Activated naive CD8-positive, alpha-beta T cell treated with anti-CD3 and anti-CD28 coated beads, Interleukin-2, amount 10 ng/mL, durations not matched to agents 7 days and 5 days (primary cell): ENCODE measurements around the gene RHOV. TPM values are rescaled to one million over a fixed set of nuclear protein-coding genes. Genes with fewer than 3 reads are reported as not detected.

Experiments used
- ATAC-seq: fragments of 150-1000 bp; cut with Tn5 transposase; one replicate; pipeline ENCODE4 v1.10.0; 2021; ENCODE audit warnings: low read depth, moderate library complexity
- POLR2A ChIA-PET: fragments of 350-600 bp; sonication (Branson Sonifier 250); formaldehyde crosslinking; loops from one replicate; lab custom pipeline; 2021; ENCODE audit warnings: antibody characterized with exemption; lab: Charles Lee
- DNase-seq: peaks from one replicate; pipeline ENCODE4 v3.0.0; 2021
- H3K27ac Mint-ChIP-seq: one replicate; pipeline ENCODE4 v1.8.0; 2022; ENCODE audit warnings: mild to moderate bottlenecking, mixed read lengths
- H3K27me3 Mint-ChIP-seq: one replicate; pipeline ENCODE4 v1.8.0; 2022; ENCODE audit warnings: mild to moderate bottlenecking, moderate library complexity, mixed read lengths
- H3K36me3 Mint-ChIP-seq: one replicate; pipeline ENCODE4 v1.8.0; 2021; ENCODE audit warnings: mild to moderate bottlenecking, mixed read lengths
- H3K4me1 Mint-ChIP-seq: one replicate; pipeline ENCODE4 v1.8.0; 2021; ENCODE audit warnings: mixed read lengths
- H3K4me3 Mint-ChIP-seq: one replicate; pipeline ENCODE4 v1.8.0; 2022; ENCODE audit warnings: mild to moderate bottlenecking, moderate library complexity, mixed read lengths
- H3K9me3 Mint-ChIP-seq: one replicate; pipeline ENCODE4 v1.8.0; 2021; ENCODE audit warnings: mixed read lengths
- total RNA-seq, 2 experiments: library from RNA; stranded (reverse); gene quantifications; one replicate each; pipeline ENCODE4 v1.2.3, GENCODE V29; 2021

RHOV gene
- total RNA-seq, 2 experiments from 2014 or later: not detected

GRCh38 chr15:40823572-40824343 lies 50.3 kb downstream of the RHOV start:
- no peak for ATAC-seq
- Mint-ChIP-seq H3K9me3 (no peaks in the 10 kb centered on the region), H3K4me1 (peaks cover 2% of the 10 kb centered on the region), H3K36me3 (no peaks in the 10 kb centered on the region), H3K27ac (no peak overlapping the region), H3K27me3 (peaks cover 21% of the 10 kb centered on the region), H3K4me3 (no peak overlapping the region)
- POLR2A ChIA-PET: no interaction called here
- no peak for DNase-seq

Other genes with a start within 250 kb of the RHOV start
- 10 to 100 TPM; 52.4 to 54.5 TPM for gene RAD51, start 179.1 kb downstream of the RHOV start, total RNA-seq
- gene RMDN3, start 119.0 kb downstream of the RHOV start, total RNA-seq: 10 to 100 TPM; 32.5 to 36.4 TPM
- gene GCHFR, start 110.2 kb downstream of the RHOV start, total RNA-seq: 10 to 100 TPM; 58.2 to 61.5 TPM
- 1 to 10 TPM; 2.4 TPM for gene C15orf62, start 104.3 kb downstream of the RHOV start, total RNA-seq
- gene ZFYVE19, start 67.1 kb downstream of the RHOV start, total RNA-seq: 10 to 100 TPM; 30.1 to 31.7 TPM
- 10 to 100 TPM; 45.6 to 47.2 TPM for gene DNAJC17, start 66.8 kb downstream of the RHOV start, total RNA-seq
- gene PPP1R14D, start 45.5 kb downstream of the RHOV start, total RNA-seq: not detected
- gene SPINT1, start 30.2 kb downstream of the RHOV start, total RNA-seq: 1 to 10 TPM; 6.6 to 7.3 TPM
- gene VPS18, start 20.2 kb upstream of the RHOV start, total RNA-seq: 10 to 100 TPM; 20.1 to 21.2 TPM
- under 1 TPM in 1 of 2 experiments, not detected in 1; 0.11 TPM for gene DLL4, start 55.1 kb upstream of the RHOV start, total RNA-seq
- 10 to 100 TPM; 13.9 to 14.1 TPM for gene CHAC1, start 79.2 kb upstream of the RHOV start, total RNA-seq
- gene INO80, start 242.0 kb upstream of the RHOV start, total RNA-seq: 10 to 100 TPM; 18.9 to 22.2 TPM